Endothelial cell of umbilical vein (primary cell): Measurements from ENCODE around the gene TUBGCP3. TPM values are rescaled to one million over a fixed set of nuclear protein-coding genes. Genes with fewer than 3 reads are reported as not detected.

Experiments used
- BruUV-seq: library from RNA; stranded (reverse); fragments of 400-500 nt; replicated peaks from 2 replicates; lab custom pipeline; 2021; lab: Mats Ljungman, UMichigan
- CTCF ChIA-PET: fragments of 300-600, 350-600 bp; sonication (Branson Sonifier 250); formaldehyde crosslinking; loops from one replicate; lab custom pipeline; 2021; ENCODE audit warnings: antibody characterized with exemption, inconsistent platforms; lab: Charles Lee
- POLR2A ChIA-PET: fragments of 300-600, 350-600 bp; sonication (Branson Sonifier 250); formaldehyde crosslinking; loops from one replicate; lab custom pipeline; 2021; ENCODE audit warnings: antibody characterized with exemption, inconsistent platforms; lab: Charles Lee
- DNase-seq: peaks from one replicate; pipeline ENCODE4 v3.0.0-alpha.2; 2011; ENCODE audit warnings: low read depth, low spot score
- FAIRE-seq: peaks from 2 replicates; lab custom pipeline; 2011; peaks lifted over from hg19 to GRCh38; lab: Jason Lieb, UNC
- H2AFZ ChIP-seq: 2 replicates; pipeline ENCODE4 v1.6.0; 2012; ENCODE audit warnings: low read depth, low read length, control low read depth, inconsistent platforms
- H3K27ac ChIP-seq: 2 replicates; pipeline ENCODE4 v1.5.1; 2011; ENCODE audit warnings: low read depth, mild to moderate bottlenecking, control low read depth, low read length, moderate library complexity; ENCODE audit not compliant: insufficient read depth
- H3K27me3 ChIP-seq, 2 experiments: 2 replicates each; pipeline versions ENCODE4 v1.6.0 to v1.6.1; 2011; ENCODE audit warnings: low read length in 2 of 2, mixed read lengths in 1 of 2; ENCODE audit not compliant: control insufficient read depth in 2 of 2, insufficient read depth in 2 of 2
- H3K36me3 ChIP-seq, 2 experiments: 2 replicates in 1 of 2; 3 replicates in 1 of 2; pipeline ENCODE4 v1.5.1; 2011; ENCODE audit warnings: low read length in 2 of 2, mild to moderate bottlenecking in 1 of 2, moderate library complexity in 1 of 2; ENCODE audit not compliant: control insufficient read depth in 2 of 2, insufficient read depth in 2 of 2; ENCODE audit errors: extremely low read depth in 1 of 2
- H3K4me1 ChIP-seq: 3 replicates; pipeline ENCODE4 v1.5.1; 2011; ENCODE audit warnings: mild to moderate bottlenecking, low read length; ENCODE audit not compliant: control insufficient read depth, insufficient read depth; ENCODE audit errors: extremely low read depth
- H3K4me2 ChIP-seq: 2 replicates; pipeline ENCODE4 v1.6.1; 2011; ENCODE audit warnings: low read length, control low read depth, mixed read lengths; ENCODE audit not compliant: insufficient read depth
- H3K4me3 ChIP-seq, 3 experiments: fragments of 200-600 bp in 1 of 3; sonication (generic), shearing (Covaris generic) in 1 of 3; replicated peaks in 1 of 3; 2 replicates each; pipeline ENCODE4 v1.5.1; 2011 to 2016; ENCODE audit warnings: control low read depth in 3 of 3, low read length in 3 of 3, mild to moderate bottlenecking in 2 of 3, inconsistent platforms in 1 of 3, low read depth in 1 of 3, moderate library complexity in 1 of 3; ENCODE audit not compliant: insufficient read depth in 1 of 3
- H3K79me2 ChIP-seq: 2 replicates; pipeline ENCODE4 v1.6.0; 2012; ENCODE audit warnings: low read length, inconsistent platforms; ENCODE audit not compliant: control insufficient read depth, insufficient read depth
- H3K9ac ChIP-seq: replicated peaks from 2 replicates; pipeline ENCODE3; 2011; ENCODE audit warnings: low read length, control low read depth; ENCODE audit not compliant: insufficient read depth; ENCODE audit errors: extremely low read depth
- H3K9me1 ChIP-seq: replicated peaks from 3 replicates; pipeline ENCODE4 v1.6.0; 2011; ENCODE audit warnings: mild to moderate bottlenecking, low read length; ENCODE audit not compliant: control insufficient read depth, insufficient read depth; ENCODE audit errors: extremely low read depth
- H3K9me3 ChIP-seq: replicated peaks from 2 replicates; pipeline ENCODE4 v1.5.1; 2012; ENCODE audit warnings: low read length, inconsistent platforms; ENCODE audit not compliant: control insufficient read depth, insufficient read depth
- H4K20me1 ChIP-seq: replicated peaks from 2 replicates; pipeline ENCODE3; 2011; ENCODE audit warnings: mild to moderate bottlenecking, low read length; ENCODE audit not compliant: control insufficient read depth, insufficient read depth; ENCODE audit errors: extremely low read depth
- EZH2 ChIP-seq: IDR thresholded peaks from 2 replicates; pipeline ENCODE4 v1.6.1; 2012; ENCODE audit warnings: borderline replicate concordance, low read depth, mild to moderate bottlenecking, moderate library complexity, low read length, inconsistent platforms; ENCODE audit not compliant: severe bottlenecking
- FOS ChIP-seq: IDR thresholded peaks from 2 replicates; pipeline ENCODE4 v1.6.1; 2011; ENCODE audit warnings: mild to moderate bottlenecking, low read length, moderate library complexity, borderline replicate concordance; ENCODE audit not compliant: insufficient read depth
- GATA2 ChIP-seq: IDR thresholded peaks from 2 replicates; pipeline ENCODE4 v1.7.0; 2011; ENCODE audit warnings: low read depth, mild to moderate bottlenecking, moderate library complexity, mixed read lengths, low read length; ENCODE audit not compliant: insufficient read length, insufficient read depth
- JUN ChIP-seq: IDR thresholded peaks from 2 replicates; pipeline ENCODE4 v1.6.1; 2011; ENCODE audit warnings: borderline replicate concordance, low read depth; ENCODE audit not compliant: insufficient read length, insufficient read depth
- MYC ChIP-seq: IDR thresholded peaks from one replicate; pipeline ENCODE4 v1.6.1; 2011; ENCODE audit warnings: mild to moderate bottlenecking, low read depth, low read length
- POLR2A ChIP-seq: IDR thresholded peaks from 2 replicates; pipeline ENCODE4 v1.6.1; 2012; ENCODE audit warnings: low read depth, mild to moderate bottlenecking, control low read depth, low read length
- POLR2AphosphoS5 ChIP-seq: IDR thresholded peaks from 2 replicates; pipeline ENCODE4 v1.6.1; 2012; ENCODE audit warnings: low read depth, mild to moderate bottlenecking, control low read depth, low read length, moderate library complexity; ENCODE audit not compliant: insufficient read depth
- dilution Hi-C: fragments of 300-500 bp; cut with MboI; formaldehyde crosslinking; loops from one replicate; pipeline ENCODE4 v1.15.0; 2019; ENCODE audit warnings: low sequenced_read_pairs; ENCODE audit not compliant: extremely low pct_ligation_motif_present
- intact Hi-C: fragments of 100-400 bp; cut with micrococcal nuclease; formaldehyde crosslinking; loops from one replicate; pipeline ENCODE4 v1.10.0; 2022
- polyA plus RNA-seq, 4 experiments: library from polyadenylated mRNA; depleted of rRNA in 3 of 4; stranded (reverse) in 3 of 4; unstranded in 1 of 4; fragments of >200 nt; gene quantifications; 2 replicates each; pipeline versions ENCODE4 v1.2.1 to v1.2.3, GENCODE V29; 2011 to 2012; ENCODE audit warnings: missing spikeins in 1 of 4
- total RNA-seq: library from RNA; stranded (reverse); gene quantifications from 2 replicates; pipeline ENCODE4 v1.2.3, GENCODE V29; 2021
- TF ChIP-seq, protein P1 (sequence below), 2 donors: IDR thresholded peaks; 1 replicate in 1 of 2; 2 replicates in 1 of 2; pipeline ENCODE4 v1.5.1; 2011; ENCODE audit warnings: low read length in 2 of 2, mild to moderate bottlenecking in 2 of 2, moderate library complexity in 2 of 2, control low read depth in 1 of 2, inconsistent platforms in 1 of 2, low read depth in 1 of 2; ENCODE audit not compliant: insufficient read depth in 1 of 2; ENCODE audit errors: extremely low read depth in 1 of 2
- TF ChIP-seq, protein P2 (sequence below): IDR thresholded peaks from 2 replicates; pipeline ENCODE4 v1.6.1; 2011; ENCODE audit not compliant: insufficient read depth, insufficient read length

TUBGCP3 gene
- total and polyA plus RNA-seq, 2 donors (not counting 3 experiments of a cell fraction or from before 2014, with no cell fraction given), result 36.4 to 47.7 TPM

DNA sequence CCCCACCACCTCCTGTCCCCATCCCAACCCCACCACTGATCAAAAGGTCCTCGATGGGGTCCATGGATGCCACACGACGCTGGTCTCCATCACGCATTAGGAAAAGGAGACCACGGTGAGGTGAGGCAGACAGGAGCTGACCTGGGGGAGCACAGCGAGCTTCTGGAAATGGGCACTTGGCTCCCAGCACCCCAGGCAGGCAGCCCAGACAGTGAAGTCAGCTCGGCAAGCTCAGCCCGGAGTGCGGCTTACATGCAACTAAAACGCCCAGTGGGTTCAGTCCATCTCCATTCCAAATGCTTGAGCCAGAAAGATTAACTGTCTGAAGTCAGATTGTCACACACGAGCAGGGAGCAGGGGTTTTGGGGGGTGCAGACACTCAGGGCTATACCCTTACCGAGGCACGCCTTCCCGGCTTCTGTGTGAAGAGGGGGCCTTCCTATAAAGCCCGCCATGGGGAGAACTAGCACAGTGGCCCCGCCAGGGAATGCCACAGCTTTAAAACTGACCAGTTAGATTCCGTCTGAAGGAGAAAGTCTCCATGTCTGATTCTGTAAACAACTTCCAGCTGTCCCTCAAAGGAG lies 132.4 kb downstream of the TUBGCP3 start:
- no peaks in the 10 kb centered on the region for H3K27me3 ChIP-seq
- intact Hi-C loops (no loop called here), dilution Hi-C loops (no loop called here)
- H3K4me2 ChIP-seq, result no peak overlapping the region
- no peak overlapping the region for H3K9ac ChIP-seq
- FAIRE-seq (no peak), DNase-seq (no peak)
- no peaks in the 10 kb centered on the region for H3K9me3 ChIP-seq
- H3K9me1 ChIP-seq, result no peaks in the 10 kb centered on the region
- ChIA-PET POLR2A (no interaction called here), CTCF (interaction anchor here (1.3 kb wide), 1 partner anchor 13 kb away, joined by 4 read pairs; no protein-coding TSS in a partner anchor)
- no peaks in the 10 kb centered on the region for H3K79me2 ChIP-seq
- no peak overlapping the region for H2AFZ ChIP-seq
- H3K4me3 ChIP-seq, result no peak overlapping the region
- H3K27ac ChIP-seq, result no peak overlapping the region
- BruUV-seq, result no TSS peak
- TF ChIP-seq POLR2A, result no peak
- no peaks in the 10 kb centered on the region for H3K4me1 ChIP-seq
- no peaks in the 10 kb centered on the region for H3K36me3 ChIP-seq
- no peaks in the 10 kb centered on the region for H4K20me1 ChIP-seq

GRCh38 chr13:112454648-112455334 lies 133.2 kb downstream of the TUBGCP3 start:
- POLR2A ChIA-PET, result no interaction called here
- Histone ChIP-seq H3K27me3 (no peaks in the 10 kb centered on the region), H3K9me3 (no peaks in the 10 kb centered on the region), H3K4me1 (no peaks in the 10 kb centered on the region), H3K9me1 (no peaks in the 10 kb centered on the region), H2AFZ (no peak overlapping the region), H4K20me1 (no peaks in the 10 kb centered on the region), H3K36me3 (no peaks in the 10 kb centered on the region), H3K27ac (no peak overlapping the region), H3K4me3 (no peak overlapping the region), H3K79me2 (no peaks in the 10 kb centered on the region), H3K4me2 (no peak overlapping the region), H3K9ac (no peak overlapping the region)
- no TSS peak for BruUV-seq
- CTCF ChIA-PET, result interaction anchor here (1.3 to 1.5 kb wide), 2 partner anchors 11 to 12 kb away, joined by 4 to 5 read pairs; no protein-coding TSS in a partner anchor
- TF ChIP-seq MYC, result no peak
- TF ChIP-seq JUN, result no peak
- TF ChIP-seq, protein P1, sequence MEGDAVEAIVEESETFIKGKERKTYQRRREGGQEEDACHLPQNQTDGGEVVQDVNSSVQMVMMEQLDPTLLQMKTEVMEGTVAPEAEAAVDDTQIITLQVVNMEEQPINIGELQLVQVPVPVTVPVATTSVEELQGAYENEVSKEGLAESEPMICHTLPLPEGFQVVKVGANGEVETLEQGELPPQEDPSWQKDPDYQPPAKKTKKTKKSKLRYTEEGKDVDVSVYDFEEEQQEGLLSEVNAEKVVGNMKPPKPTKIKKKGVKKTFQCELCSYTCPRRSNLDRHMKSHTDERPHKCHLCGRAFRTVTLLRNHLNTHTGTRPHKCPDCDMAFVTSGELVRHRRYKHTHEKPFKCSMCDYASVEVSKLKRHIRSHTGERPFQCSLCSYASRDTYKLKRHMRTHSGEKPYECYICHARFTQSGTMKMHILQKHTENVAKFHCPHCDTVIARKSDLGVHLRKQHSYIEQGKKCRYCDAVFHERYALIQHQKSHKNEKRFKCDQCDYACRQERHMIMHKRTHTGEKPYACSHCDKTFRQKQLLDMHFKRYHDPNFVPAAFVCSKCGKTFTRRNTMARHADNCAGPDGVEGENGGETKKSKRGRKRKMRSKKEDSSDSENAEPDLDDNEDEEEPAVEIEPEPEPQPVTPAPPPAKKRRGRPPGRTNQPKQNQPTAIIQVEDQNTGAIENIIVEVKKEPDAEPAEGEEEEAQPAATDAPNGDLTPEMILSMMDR (IDR thresholded peaks at IDR 0.05; ENCODE audit: extremely low read depth in 1 of 2, insufficient read depth in 1 of 2, low read depth in 1 of 2, low read length in 2 of 2), result no peak
- no peak for TF ChIP-seq POLR2AphosphoS5
- no peak for TF ChIP-seq GATA2
- no peak for TF ChIP-seq POLR2A
- TF ChIP-seq, protein P2, sequence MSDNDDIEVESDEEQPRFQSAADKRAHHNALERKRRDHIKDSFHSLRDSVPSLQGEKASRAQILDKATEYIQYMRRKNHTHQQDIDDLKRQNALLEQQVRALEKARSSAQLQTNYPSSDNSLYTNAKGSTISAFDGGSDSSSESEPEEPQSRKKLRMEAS, result no peak
- TF ChIP-seq EZH2, result no peak
- no peak for TF ChIP-seq FOS
- FAIRE-seq, result no peak
- no peak for DNase-seq
- intact Hi-C loops (no loop called here), dilution Hi-C loops (no loop called here)
